DND-41 (cell line): ENCODE data around the gene HNRNPU.

Experiments used
- EZH2 ChIP-seq: IDR thresholded peaks from 3 replicates; pipeline ENCODE4 v1.6.1; 2012; ENCODE audit warnings: borderline replicate concordance, low read depth, mild to moderate bottlenecking, moderate library complexity, low read length, inconsistent platforms; ENCODE audit not compliant: severe bottlenecking
- TF ChIP-seq, protein P1 (sequence below): IDR thresholded peaks from 2 replicates; pipeline ENCODE4 v1.5.1; 2012; ENCODE audit warnings: borderline replicate concordance, low read length, moderate library complexity, mild to moderate bottlenecking; ENCODE audit not compliant: poor library complexity, severe bottlenecking; ENCODE audit errors: extremely low read depth

DNA sequence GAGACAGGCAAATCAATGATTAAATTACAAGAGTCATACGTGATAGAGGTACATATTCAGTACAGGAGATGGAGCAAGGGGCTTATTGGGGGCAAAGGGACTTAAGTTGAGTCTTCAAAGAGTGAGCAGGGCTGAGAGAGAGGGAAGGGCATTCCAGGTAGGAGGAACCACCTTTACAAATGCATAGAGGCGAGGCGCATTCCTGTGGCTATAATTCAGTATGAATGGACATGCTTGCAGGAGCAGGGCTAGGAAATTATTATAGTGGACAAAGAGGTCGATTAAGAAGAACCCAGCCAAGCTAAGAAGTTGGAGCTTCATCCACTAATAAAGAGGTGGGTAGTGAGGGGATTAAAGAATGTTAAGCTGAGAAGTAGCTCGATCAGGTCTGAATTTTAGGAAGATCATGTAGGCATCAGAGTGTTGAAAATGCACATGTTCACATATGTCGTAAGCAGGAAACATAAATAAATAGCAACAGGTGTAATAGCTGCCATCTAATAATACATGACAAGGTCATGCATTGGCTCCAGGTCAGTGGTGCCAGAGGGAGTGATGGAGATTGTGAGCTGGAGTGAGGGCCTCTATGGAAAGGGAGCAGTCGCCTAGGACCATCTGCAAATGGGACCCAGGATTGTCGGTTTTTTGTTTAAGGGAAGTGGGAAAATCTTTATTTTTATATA lies 12.0 kb upstream of the HNRNPU start:
- TF ChIP-seq EZH2 = no peak
- TF ChIP-seq, protein P1, sequence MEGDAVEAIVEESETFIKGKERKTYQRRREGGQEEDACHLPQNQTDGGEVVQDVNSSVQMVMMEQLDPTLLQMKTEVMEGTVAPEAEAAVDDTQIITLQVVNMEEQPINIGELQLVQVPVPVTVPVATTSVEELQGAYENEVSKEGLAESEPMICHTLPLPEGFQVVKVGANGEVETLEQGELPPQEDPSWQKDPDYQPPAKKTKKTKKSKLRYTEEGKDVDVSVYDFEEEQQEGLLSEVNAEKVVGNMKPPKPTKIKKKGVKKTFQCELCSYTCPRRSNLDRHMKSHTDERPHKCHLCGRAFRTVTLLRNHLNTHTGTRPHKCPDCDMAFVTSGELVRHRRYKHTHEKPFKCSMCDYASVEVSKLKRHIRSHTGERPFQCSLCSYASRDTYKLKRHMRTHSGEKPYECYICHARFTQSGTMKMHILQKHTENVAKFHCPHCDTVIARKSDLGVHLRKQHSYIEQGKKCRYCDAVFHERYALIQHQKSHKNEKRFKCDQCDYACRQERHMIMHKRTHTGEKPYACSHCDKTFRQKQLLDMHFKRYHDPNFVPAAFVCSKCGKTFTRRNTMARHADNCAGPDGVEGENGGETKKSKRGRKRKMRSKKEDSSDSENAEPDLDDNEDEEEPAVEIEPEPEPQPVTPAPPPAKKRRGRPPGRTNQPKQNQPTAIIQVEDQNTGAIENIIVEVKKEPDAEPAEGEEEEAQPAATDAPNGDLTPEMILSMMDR = no peak
